ENCODE results near the gene KRTAP5-10.
"Not testable (repeated sequence)": the region's sequence is repeated elsewhere in the genome, so short reads cannot be mapped to it uniquely, and the experiment has no call there.

KRTAP5-10 gene

GRCh38 chr11:71566081-71566620, 788 bp downstream of the KRTAP5-10 start:
- TF ChIP-seq CTCF (conservative IDR thresholded peaks at IDR 0.05; ENCODE audit: low read length) (no peak), EZH2phosphoT487 (IDR thresholded peaks at IDR 0.05; ENCODE audit: borderline replicate concordance) (no peak)
- H3K4me1 ChIP-seq (ENCODE audit: insufficient read depth, low read length, poor library complexity, severe bottlenecking) = no peaks in the 10 kb centered on the region
- no peaks in the 10 kb centered on the region for H4K20me1 ChIP-seq (ENCODE audit: insufficient read depth, low read length, poor library complexity, severe bottlenecking)
- no peak overlapping the region for H3K4me3 ChIP-seq (ENCODE audit: low read length, poor library complexity, severe bottlenecking)
- no peaks in the 10 kb centered on the region for H3K9me2 ChIP-seq (replicated peaks; ENCODE audit: low read depth, low read length)
- no peaks in the 10 kb centered on the region for H3F3A ChIP-seq (ENCODE audit: low read depth)
- no peaks in the 10 kb centered on the region for H3K36me3 ChIP-seq (ENCODE audit: insufficient read depth, low read length)
- no peak overlapping the region for H2AFZ ChIP-seq (ENCODE audit: low read length)
- no peaks in the 10 kb centered on the region for H3K79me2 ChIP-seq (ENCODE audit: insufficient read depth, low read length)
- no peak overlapping the region for H3K4me2 ChIP-seq (ENCODE audit: low read depth, low read length, poor library complexity, severe bottlenecking)
- H3K9me3 ChIP-seq (ENCODE audit: insufficient read depth, low read depth, low read length) = no peaks in the 10 kb centered on the region
- H3K9ac ChIP-seq (ENCODE audit: low read depth, low read length, poor library complexity, severe bottlenecking) = no peak overlapping the region
- H3K27me3 ChIP-seq (ENCODE audit: insufficient read depth, low read length, poor library complexity, severe bottlenecking) = no peaks in the 10 kb centered on the region

GRCh38 chr11:71566626-71567599, 1.6 kb downstream of the KRTAP5-10 start:
- H3K4me2 ChIP-seq (ENCODE audit: low read depth, low read length, poor library complexity, severe bottlenecking); H3K79me2 ChIP-seq (ENCODE audit: insufficient read depth, low read length); H3K27me3 ChIP-seq (ENCODE audit: insufficient read depth, low read length, poor library complexity, severe bottlenecking); H4K20me1 ChIP-seq (ENCODE audit: insufficient read depth, low read length, poor library complexity, severe bottlenecking); H3K36me3 ChIP-seq (ENCODE audit: insufficient read depth, low read length); H3F3A ChIP-seq (ENCODE audit: low read depth); H3K9me3 ChIP-seq (ENCODE audit: insufficient read depth, low read depth, low read length); H2AFZ ChIP-seq (ENCODE audit: low read length); H3K4me3 ChIP-seq (ENCODE audit: low read length, poor library complexity, severe bottlenecking); H3K9ac ChIP-seq (ENCODE audit: low read depth, low read length, poor library complexity, severe bottlenecking); H3K9me2 ChIP-seq (replicated peaks; ENCODE audit: low read depth, low read length); H3K4me1 ChIP-seq (ENCODE audit: insufficient read depth, low read length, poor library complexity, severe bottlenecking): not testable (repeated sequence)

- H3K9me2 ChIP-seq (replicated peaks; ENCODE audit: low read depth, low read length); H3K36me3 ChIP-seq (ENCODE audit: insufficient read depth, low read length); H3K4me3 ChIP-seq (ENCODE audit: low read length, poor library complexity, severe bottlenecking); H3K79me2 ChIP-seq (ENCODE audit: insufficient read depth, low read length); H4K20me1 ChIP-seq (ENCODE audit: insufficient read depth, low read length, poor library complexity, severe bottlenecking); H3K9me3 ChIP-seq (ENCODE audit: insufficient read depth, low read depth, low read length); H3K9ac ChIP-seq (ENCODE audit: low read depth, low read length, poor library complexity, severe bottlenecking); H3F3A ChIP-seq (ENCODE audit: low read depth); H3K27me3 ChIP-seq (ENCODE audit: insufficient read depth, low read length, poor library complexity, severe bottlenecking); H3K4me1 ChIP-seq (ENCODE audit: insufficient read depth, low read length, poor library complexity, severe bottlenecking); H3K4me2 ChIP-seq (ENCODE audit: low read depth, low read length, poor library complexity, severe bottlenecking); H2AFZ ChIP-seq (ENCODE audit: low read length): not testable (repeated sequence)
These were observed 2.3 kb downstream of the KRTAP5-10 start for GRCh38 chr11:71567633-71568032.

- H3K27me3 ChIP-seq (ENCODE audit: insufficient read depth, low read length, poor library complexity, severe bottlenecking) = no peaks in the 10 kb centered on the region
- H3K9ac ChIP-seq (ENCODE audit: low read depth, low read length, poor library complexity, severe bottlenecking) = no peak overlapping the region
- no peak overlapping the region for H3K4me2 ChIP-seq (ENCODE audit: low read depth, low read length, poor library complexity, severe bottlenecking)
These were observed 3.5 kb downstream of the KRTAP5-10 start for GRCh38 chr11:71568704-71569349.

More at GRCh38 chr11:71568704-71569349, 3.5 kb downstream of the KRTAP5-10 start:
- Histone ChIP-seq H3K79me2 (ENCODE audit: insufficient read depth, low read length) (no peaks in the 10 kb centered on the region), H3K4me3 (ENCODE audit: low read length, poor library complexity, severe bottlenecking) (no peak overlapping the region), H3F3A (ENCODE audit: low read depth) (no peaks in the 10 kb centered on the region), H3K9me3 (ENCODE audit: insufficient read depth, low read depth, low read length) (no peaks in the 10 kb centered on the region), H2AFZ (ENCODE audit: low read length) (no peak overlapping the region), H3K9me2 (replicated peaks; ENCODE audit: low read depth, low read length) (no peaks in the 10 kb centered on the region), H4K20me1 (ENCODE audit: insufficient read depth, low read length, poor library complexity, severe bottlenecking) (no peaks in the 10 kb centered on the region), H3K36me3 (ENCODE audit: insufficient read depth, low read length) (no peaks in the 10 kb centered on the region), H3K4me1 (ENCODE audit: insufficient read depth, low read length, poor library complexity, severe bottlenecking) (no peaks in the 10 kb centered on the region)
- TF ChIP-seq CTCF (conservative IDR thresholded peaks at IDR 0.05; ENCODE audit: low read length) (no peak), EZH2phosphoT487 (IDR thresholded peaks at IDR 0.05; ENCODE audit: borderline replicate concordance) (no peak)

Measured in Loucy (cell line).